HG02870 (cell line): Measurements from ENCODE around the gene PC.
"Not testable (repeated sequence)": the region's sequence is repeated elsewhere in the genome, so short reads cannot be mapped to it uniquely, and the experiment has no call there.

ENCODE experiments used
- ATAC-seq: cut with Tn5 transposase; IDR thresholded peaks from one replicate; pipeline ENCODE4 v1.9.1; 2021; ENCODE audit warnings: mild to moderate bottlenecking, moderate library complexity; ENCODE audit not compliant: unreplicated experiment

PC gene

DNA sequence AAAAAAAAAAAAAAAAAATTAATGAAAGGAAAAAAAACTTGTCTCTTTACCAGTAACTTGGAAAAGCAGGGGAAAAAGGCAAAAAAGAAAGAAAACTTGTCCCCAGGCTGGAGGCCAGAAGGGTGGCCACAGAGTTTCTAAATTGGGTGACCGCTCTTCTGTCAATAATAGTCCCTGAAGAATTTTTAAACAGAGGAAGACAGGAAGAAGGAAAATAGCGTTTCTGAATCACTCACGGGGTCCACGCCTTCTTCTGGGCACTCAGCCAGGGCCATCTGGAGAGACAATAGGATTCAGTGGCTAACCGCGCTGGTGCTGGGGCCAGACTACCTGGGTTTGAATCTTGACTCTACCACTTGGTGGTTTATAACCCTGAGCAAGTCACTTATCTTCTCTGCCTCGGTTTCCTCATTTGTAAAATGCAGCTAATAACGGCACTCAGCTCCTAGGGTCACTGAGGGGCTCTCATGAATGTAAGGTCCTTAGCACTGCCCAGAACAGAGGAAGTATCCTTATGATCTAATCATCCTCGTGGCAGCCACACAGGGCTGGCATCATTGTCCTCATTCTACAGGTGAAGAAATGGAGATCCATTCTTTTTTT, 23.9 kb upstream of the PC start:
- no peak for ATAC-seq

- ATAC-seq, result no peak
Measured at GRCh38 chr11:66979336-66979980, 21.3 kb upstream of the PC start.

- no peak for ATAC-seq
Measured at GRCh38 chr11:66978717-66979116, 20.5 kb upstream of the PC start.

DNA sequence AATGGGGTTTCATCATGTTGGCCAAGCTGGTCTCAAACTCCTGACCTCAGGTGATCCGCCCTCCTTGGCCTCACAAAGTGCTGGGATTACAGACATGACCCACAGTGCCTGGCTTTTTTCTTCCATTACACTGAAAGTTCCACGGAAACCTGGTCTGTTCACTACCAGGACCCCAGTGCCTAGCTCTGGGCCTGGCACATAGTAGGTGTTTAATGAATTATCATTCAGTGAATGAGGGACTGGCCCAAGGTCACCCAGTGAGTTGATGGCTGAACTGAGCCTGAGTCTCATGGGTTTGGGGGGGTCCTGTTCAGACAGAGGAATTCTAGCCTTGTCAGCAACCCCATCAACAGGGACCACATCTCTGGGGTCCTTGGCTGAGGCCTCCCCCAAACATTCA, 20.0 kb upstream of the PC start:
- ATAC-seq, result no peak

GRCh38 chr11:66976925-66977324, 18.7 kb upstream of the PC start:
- no peak for ATAC-seq

- no peak for ATAC-seq
Measured at GRCh38 chr11:66976028-66976467, 17.9 kb upstream of the PC start.

DNA sequence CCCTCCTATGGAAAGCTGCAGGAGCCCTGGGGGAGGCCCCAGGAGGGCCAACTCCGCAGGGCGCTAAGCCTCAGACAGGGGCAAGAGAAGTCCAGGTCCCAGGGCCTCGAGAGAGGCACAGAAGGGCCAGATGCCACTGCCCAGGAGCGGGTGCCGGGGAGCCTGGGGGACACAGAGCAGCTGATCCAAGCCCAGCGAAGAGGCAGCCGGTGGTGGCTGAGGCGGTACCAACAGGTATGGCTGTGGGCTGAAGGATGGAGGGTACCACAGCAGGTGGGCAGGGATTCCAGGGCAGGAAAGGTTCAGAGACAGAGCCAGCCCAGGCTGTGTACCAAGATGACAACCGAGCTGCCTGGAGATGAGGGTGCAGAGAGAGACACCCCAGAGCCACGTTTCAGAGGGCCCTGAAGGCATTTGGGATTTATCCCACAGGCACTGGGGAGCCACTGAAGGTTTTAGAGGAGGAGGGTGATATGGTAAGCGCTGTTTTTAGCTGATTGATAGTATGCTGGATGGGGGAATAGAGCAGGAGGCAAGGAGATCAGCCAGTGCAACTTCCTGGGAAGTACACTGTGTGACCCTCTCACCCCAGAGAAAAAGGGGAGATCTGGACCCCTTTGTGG, 17.3 kb upstream of the PC start:
- ATAC-seq, result no peak

DNA sequence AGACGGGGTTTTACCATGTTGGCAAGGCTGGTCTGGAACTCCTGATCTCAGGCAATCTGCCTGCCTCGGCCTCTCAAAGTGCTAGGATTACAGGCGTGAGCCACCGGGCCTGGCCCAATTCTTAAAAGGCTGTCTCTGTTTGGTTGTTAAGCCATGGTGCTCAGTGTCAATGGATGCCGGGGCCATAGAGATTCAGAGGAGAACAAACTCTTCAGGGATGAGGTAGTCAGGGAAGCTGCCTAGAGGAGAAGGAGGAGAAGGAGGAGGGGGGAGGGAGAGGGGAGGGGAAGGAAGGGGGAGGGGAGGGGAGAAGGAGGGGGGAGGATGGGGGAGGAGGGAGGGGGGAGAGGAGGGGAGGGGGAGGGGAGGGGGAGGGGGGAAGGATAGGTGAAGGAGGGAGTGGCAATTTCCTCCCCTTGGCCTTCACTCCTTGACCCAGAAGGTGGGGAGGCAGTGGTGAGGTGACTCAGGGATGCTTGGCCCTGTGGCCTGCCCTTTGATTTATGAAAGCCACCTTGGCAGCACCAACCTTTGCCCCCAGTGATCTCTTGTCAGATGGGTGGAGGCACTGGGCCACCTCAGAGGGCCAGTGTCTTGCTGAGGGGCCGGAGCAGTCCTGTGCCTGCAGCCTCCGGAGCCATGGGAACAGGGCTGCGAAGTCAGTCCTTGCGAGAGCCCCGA, 16.7 kb upstream of the PC start, which contains the start of gene C11orf86:
Gene C11orf86, plus strand, starts transcription at position 581 of the 681 bp plus-strand sequence. Its CDS starts 59 bp downstream, at position 640.
- ATAC-seq, result no peak

- ATAC-seq, result no peak
Measured at GRCh38 chr11:66973956-66974580, 15.9 kb upstream of the PC start.

GRCh38 chr11:66971488-66971887, 13.3 kb upstream of the PC start:
- ATAC-seq, result no peak

GRCh38 chr11:66970807-66971442, 12.7 kb upstream of the PC start:
- no peak for ATAC-seq

DNA sequence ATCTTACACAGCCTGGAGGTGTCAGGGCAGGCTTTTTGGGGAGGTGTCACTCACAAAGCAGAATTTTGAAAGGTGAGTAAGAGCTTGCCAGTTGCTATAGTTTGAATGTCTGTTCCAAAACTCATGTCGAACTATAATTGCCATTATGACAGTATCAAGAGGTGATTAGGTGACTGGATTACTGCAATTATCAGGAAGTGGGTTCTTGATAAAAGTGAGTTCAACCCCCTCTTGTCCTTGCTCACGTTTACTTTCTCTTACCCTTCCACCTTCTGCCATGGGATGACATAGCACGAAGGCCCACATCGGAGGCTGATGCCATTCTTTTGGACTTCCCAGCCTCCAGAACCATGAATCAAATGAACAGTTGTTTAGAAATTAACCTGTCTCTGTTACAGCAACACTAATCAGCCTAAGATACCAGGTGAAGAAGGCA, 12.2 kb upstream of the PC start:
- no peak for ATAC-seq

GRCh38 chr11:66969584-66970225, 11.5 kb upstream of the PC start:
- ATAC-seq, result no peak

- no peak for ATAC-seq
Measured at GRCh38 chr11:66967670-66968425, 9.7 kb upstream of the PC start.

- no peak for ATAC-seq
Measured at GRCh38 chr11:66966351-66966750, 8.2 kb upstream of the PC start.

DNA sequence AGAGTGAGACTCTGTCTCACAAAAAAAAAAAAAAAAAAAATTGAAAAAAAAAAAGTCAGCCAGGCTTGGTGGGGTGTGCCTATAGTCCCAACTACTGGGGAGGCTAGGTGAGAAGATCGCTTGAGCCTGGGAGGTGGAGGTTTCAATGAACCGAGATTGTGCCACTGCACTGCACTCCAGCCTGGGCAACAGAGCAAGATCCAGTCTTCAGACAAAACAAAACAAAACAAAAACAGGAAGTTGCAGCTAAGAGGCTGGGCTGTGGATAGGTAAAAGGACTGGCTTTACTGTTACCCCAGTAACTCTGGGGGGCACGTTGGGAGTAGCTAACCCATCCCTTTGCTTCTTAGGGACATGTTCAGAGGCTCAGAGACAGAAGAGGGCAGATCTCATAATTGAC, 6.3 kb upstream of the PC start:
- no peak for ATAC-seq

- no peak for ATAC-seq
Measured at GRCh38 chr11:66962801-66963200, 4.6 kb upstream of the PC start.

- ATAC-seq, result no peak
Measured at GRCh38 chr11:66962247-66962646, 4.1 kb upstream of the PC start.

GRCh38 chr11:66961691-66962213, 3.6 kb upstream of the PC start:
- ATAC-seq, result not testable (repeated sequence)
